ENCODE data around the gene VAPB. TPM values are rescaled to one million over a fixed set of nuclear protein-coding genes. Genes with fewer than 3 reads are reported as not detected.

The VAPB gene
- total RNA-seq, 1 donor from 2014 or later = 36.2 TPM

DNA sequence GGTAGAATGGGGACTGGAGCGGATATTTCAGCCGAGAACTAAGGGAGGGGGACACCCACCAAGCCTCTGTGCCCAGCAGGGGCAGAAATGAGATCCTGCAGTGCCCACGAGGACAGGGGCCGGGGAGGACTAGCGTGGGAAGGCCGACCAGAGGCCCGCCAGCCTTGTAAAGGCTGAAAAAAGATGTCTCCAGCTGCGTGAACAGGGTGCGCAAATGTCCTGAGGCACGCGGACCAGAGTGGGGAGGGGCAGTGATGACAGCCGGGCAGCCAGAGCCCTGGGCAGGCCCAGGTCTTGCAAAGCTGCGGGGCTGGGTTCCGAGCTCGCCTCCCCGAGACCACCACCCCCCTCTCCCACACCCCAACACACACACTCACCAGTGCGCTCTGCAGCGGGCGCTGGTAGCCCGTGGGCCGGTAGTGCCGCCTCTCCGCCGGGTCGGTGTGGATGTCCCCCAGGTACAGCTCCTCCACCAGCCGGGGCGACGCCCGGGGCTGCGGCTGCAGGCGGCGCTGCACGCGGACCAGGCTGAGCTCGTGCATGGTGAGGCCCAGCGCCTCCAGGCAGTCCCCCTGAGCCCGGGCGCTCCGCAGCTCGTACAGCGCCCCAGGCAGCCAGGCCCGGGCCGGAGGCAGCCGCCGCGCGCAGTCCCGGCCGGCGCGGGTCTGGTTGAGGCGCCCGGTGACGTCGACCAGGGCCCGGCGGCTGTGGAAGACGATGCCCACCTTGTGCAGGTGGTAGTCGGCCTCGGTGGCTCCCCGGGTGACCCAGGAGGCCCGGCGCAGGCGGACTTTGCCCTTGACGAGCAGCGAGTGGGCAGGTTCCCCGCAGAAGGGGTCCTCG is 77.9 kb downstream of the VAPB start:
- intact Hi-C loops (cut with micrococcal nuclease) = no loop called here
- Mint-ChIP-seq H3K36me3 (ENCODE audit: low read depth) (peaks cover 3% of the 10 kb centered on the region), H3K9me3 (no peaks in the 10 kb centered on the region), H3K27ac (no peak overlapping the region), H3K4me3 (ENCODE audit: low read depth) (no peak overlapping the region), H3K4me1 (ENCODE audit: low read depth) (no peaks in the 10 kb centered on the region), H3K27me3 (ENCODE audit: low read depth) (peaks cover 2% of the 10 kb centered on the region)
- DNase-seq (ENCODE audit: low spot score) = no peak

- peaks cover 2% of the 10 kb centered on the region for H3K27me3 Mint-ChIP-seq (ENCODE audit: low read depth)
- intact Hi-C loops (cut with micrococcal nuclease) = no loop called here
Observed at GRCh38 chr20:58467572-58468527, 78.8 kb downstream of the VAPB start.

DNA sequence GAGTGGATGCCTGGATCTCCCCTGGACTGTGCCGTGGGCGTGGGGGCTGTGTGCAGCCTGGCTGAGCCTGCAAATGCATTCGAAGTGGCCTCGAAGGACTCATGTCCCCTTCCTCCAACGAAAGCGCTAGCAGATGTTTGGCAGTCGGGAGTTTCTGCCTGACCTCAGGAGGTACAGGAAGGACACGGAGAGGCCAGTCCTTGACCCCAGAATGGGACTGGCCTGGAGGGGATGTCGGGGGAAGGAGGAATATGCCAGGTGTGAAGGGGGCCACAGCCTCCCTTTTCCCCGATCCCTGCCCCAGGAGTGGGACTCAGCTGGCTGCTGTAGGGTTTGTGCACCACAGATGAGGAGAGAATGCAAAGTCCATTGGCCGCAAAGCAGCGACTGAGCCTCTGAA is 80.6 kb downstream of the VAPB start:
- intact Hi-C loops (cut with micrococcal nuclease) = no loop called here
- DNase-seq (ENCODE audit: low spot score) = no peak
- H3K4me1 Mint-ChIP-seq (ENCODE audit: low read depth) = no peaks in the 10 kb centered on the region
- H3K4me3 Mint-ChIP-seq (ENCODE audit: low read depth) = no peak overlapping the region
- H3K36me3 Mint-ChIP-seq (ENCODE audit: low read depth) = no peaks in the 10 kb centered on the region
- peaks cover 2% of the 10 kb centered on the region for H3K27me3 Mint-ChIP-seq (ENCODE audit: low read depth)
- H3K9me3 Mint-ChIP-seq = no peaks in the 10 kb centered on the region
- H3K27ac Mint-ChIP-seq = no peak overlapping the region

More at GRCh38 chr20:58467572-58468527, 78.8 kb downstream of the VAPB start:
- Mint-ChIP-seq H3K4me1 (ENCODE audit: low read depth) (no peaks in the 10 kb centered on the region), H3K9me3 (no peaks in the 10 kb centered on the region), H3K4me3 (ENCODE audit: low read depth) (no peak overlapping the region), H3K27ac (no peak overlapping the region), H3K36me3 (ENCODE audit: low read depth) (peaks cover 3% of the 10 kb centered on the region)
- no peak for DNase-seq (ENCODE audit: low spot score)

DNA sequence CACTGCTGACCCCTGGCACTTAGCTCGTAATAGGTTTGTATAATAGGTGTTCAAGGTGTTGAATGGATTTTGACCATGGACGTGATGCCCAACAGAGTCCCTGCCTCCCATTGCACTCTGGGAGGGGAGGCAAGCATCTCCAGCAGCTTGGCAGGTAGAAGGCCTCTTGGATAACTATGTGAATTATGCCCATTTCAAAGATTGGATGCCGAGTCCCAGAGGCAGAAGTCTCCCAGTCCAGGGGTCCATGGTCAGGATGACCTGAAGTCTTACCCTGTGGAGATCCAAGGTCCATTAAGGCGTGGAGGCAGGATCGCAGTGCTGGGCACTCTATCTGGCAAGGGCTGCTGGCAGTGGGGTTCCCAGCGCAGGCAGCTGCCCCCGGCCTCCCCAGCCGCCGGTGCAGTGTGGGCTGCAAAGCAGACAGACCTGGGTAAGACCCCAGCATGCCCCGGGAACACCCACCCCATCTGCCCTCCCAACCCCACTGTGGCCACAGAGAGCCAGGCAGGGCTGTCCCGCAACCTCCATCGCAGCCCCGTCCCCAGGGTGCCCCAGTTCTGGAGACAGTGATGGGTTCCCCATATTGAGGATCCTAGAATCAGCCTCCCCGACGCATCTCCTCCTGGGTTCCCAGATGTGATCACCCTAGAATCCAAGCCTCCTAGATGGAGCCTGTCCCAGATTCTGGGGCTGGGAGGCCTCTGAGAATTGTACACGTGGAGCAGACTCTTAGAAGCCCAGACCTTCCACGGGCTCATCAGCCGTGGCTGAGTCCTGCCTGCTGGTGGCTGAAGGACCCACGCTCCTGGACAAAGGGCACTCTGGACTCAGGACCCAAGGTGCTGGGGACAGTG is 81.5 kb downstream of the VAPB start:
- H3K9me3 Mint-ChIP-seq = no peaks in the 10 kb centered on the region
- peaks cover 2% of the 10 kb centered on the region for H3K27me3 Mint-ChIP-seq (ENCODE audit: low read depth)
- H3K36me3 Mint-ChIP-seq (ENCODE audit: low read depth) = no peaks in the 10 kb centered on the region
- no peaks in the 10 kb centered on the region for H3K4me1 Mint-ChIP-seq (ENCODE audit: low read depth)
- H3K27ac Mint-ChIP-seq = no peak overlapping the region
- no peak overlapping the region for H3K4me3 Mint-ChIP-seq (ENCODE audit: low read depth)
- no peak for DNase-seq (ENCODE audit: low spot score)
- intact Hi-C loops (cut with micrococcal nuclease) = no loop called here

DNA sequence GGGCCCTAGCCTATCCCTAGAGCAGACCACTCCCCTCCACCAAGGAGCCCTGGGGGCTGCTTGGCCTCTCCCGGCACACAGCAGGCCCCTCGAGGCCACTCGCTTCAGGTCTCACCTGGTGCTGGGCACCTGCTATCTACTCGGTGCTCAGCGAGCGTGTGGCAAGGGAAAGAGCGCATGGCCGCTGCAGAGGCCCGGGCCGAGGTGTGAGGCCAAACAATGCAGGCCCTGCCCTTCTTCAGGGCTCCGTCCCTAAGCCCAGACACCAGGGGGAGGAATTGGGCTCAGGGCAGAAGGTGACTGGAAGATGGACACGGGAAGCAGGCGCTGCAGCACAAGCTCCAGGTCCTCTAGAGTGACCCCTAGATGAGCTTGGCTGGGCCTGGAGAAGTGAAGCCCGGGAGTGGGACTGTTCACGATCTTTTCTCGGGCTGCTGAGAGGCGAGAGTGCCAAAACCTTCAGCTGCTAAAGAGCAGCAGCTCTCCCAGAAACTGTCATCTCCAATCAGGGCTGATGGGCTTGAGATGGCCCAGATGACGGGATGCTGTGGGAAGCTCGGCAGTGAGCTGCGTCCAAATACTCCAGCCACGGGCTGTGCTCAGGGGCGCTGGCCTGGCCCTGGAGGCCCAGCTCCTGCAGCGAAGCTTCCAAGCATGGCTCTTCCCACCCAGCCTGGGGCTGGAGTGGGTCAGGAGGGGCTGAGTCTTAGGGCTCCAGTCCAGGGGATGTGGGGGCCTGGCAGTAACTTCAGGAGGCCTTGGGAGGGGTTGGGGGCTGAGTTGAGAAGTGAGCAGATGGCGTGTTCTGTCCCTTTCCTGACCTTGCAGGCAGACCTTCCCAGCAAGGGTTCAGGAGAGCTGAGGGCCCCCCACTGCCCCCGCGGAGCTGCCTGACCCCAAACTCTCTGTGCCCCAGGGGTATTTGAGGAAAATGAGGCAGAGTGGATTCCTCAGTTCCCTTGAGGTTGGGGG is 82.5 kb downstream of the VAPB start:
- DNase-seq (ENCODE audit: low spot score) = no peak
- no peak overlapping the region for H3K27ac Mint-ChIP-seq
- intact Hi-C loops (cut with micrococcal nuclease) = no loop called here
- no peaks in the 10 kb centered on the region for H3K4me1 Mint-ChIP-seq (ENCODE audit: low read depth)
- H3K4me3 Mint-ChIP-seq (ENCODE audit: low read depth) = no peak overlapping the region
- peaks cover 2% of the 10 kb centered on the region for H3K27me3 Mint-ChIP-seq (ENCODE audit: low read depth)
- no peaks in the 10 kb centered on the region for H3K9me3 Mint-ChIP-seq
- H3K36me3 Mint-ChIP-seq (ENCODE audit: low read depth) = no peaks in the 10 kb centered on the region

GRCh38 chr20:58472273-58473018 is 83.4 kb downstream of the VAPB start:
- no peaks in the 10 kb centered on the region for H3K4me1 Mint-ChIP-seq (ENCODE audit: low read depth)
- intact Hi-C loops (cut with micrococcal nuclease) = no loop called here
- no peak overlapping the region for H3K27ac Mint-ChIP-seq
- DNase-seq (ENCODE audit: low spot score) = no peak
- H3K4me3 Mint-ChIP-seq (ENCODE audit: low read depth) = no peak overlapping the region
- no peaks in the 10 kb centered on the region for H3K36me3 Mint-ChIP-seq (ENCODE audit: low read depth)
- H3K27me3 Mint-ChIP-seq (ENCODE audit: low read depth) = peaks cover 2% of the 10 kb centered on the region
- H3K9me3 Mint-ChIP-seq = no peaks in the 10 kb centered on the region

- no peak overlapping the region for H3K27ac Mint-ChIP-seq
Observed at GRCh38 chr20:58473453-58474425, 84.7 kb downstream of the VAPB start.

GRCh38 chr20:58475466-58475865 is 86.4 kb downstream of the VAPB start:
- H3K27ac Mint-ChIP-seq = no peak overlapping the region
- peaks cover 3% of the 10 kb centered on the region for H3K27me3 Mint-ChIP-seq (ENCODE audit: low read depth)
- no peaks in the 10 kb centered on the region for H3K36me3 Mint-ChIP-seq (ENCODE audit: low read depth)
- H3K4me3 Mint-ChIP-seq (ENCODE audit: low read depth) = no peak overlapping the region
- no peaks in the 10 kb centered on the region for H3K4me1 Mint-ChIP-seq (ENCODE audit: low read depth)
- intact Hi-C loops (cut with micrococcal nuclease) = no loop called here
- H3K9me3 Mint-ChIP-seq = no peaks in the 10 kb centered on the region
- no peak for DNase-seq (ENCODE audit: low spot score)

More at GRCh38 chr20:58473453-58474425, 84.7 kb downstream of the VAPB start:
- Mint-ChIP-seq H3K36me3 (ENCODE audit: low read depth) (no peaks in the 10 kb centered on the region), H3K4me1 (ENCODE audit: low read depth) (no peaks in the 10 kb centered on the region), H3K9me3 (no peaks in the 10 kb centered on the region), H3K27me3 (ENCODE audit: low read depth) (no peaks in the 10 kb centered on the region), H3K4me3 (ENCODE audit: low read depth) (no peak overlapping the region)
- DNase-seq (ENCODE audit: low spot score) = no peak
- intact Hi-C loops (cut with micrococcal nuclease) = no loop called here

- H3K9me3 Mint-ChIP-seq = no peaks in the 10 kb centered on the region
- no peak for DNase-seq (ENCODE audit: low spot score)
- peaks cover 7% of the 10 kb centered on the region for H3K27me3 Mint-ChIP-seq (ENCODE audit: low read depth)
- no peak overlapping the region for H3K27ac Mint-ChIP-seq
- no peak overlapping the region for H3K4me3 Mint-ChIP-seq (ENCODE audit: low read depth)
- peaks cover 3% of the 10 kb centered on the region for H3K4me1 Mint-ChIP-seq (ENCODE audit: low read depth)
- H3K36me3 Mint-ChIP-seq (ENCODE audit: low read depth) = no peaks in the 10 kb centered on the region
- intact Hi-C loops (cut with micrococcal nuclease) = no loop called here
Observed at GRCh38 chr20:58478141-58478805, 89.2 kb downstream of the VAPB start.
